ENCODE results near the gene SLC35B2. TPM values are rescaled to one million over a fixed set of nuclear protein-coding genes. Genes with fewer than 3 reads are reported as not detected.
A peak's percentile ranks its signal among the peaks of the same experiment; 100 is the strongest.

Gene SLC35B2
- polyA plus RNA-seq, 1 of the 3 experiments (the other 2 are of a cell fraction): 125 TPM

GRCh38 chr6:44301106-44301505 lies 43.8 kb upstream of the SLC35B2 start:
- CTCF ChIA-PET: interaction anchor here (0.7 to 16.5 kb wide), 5 partner anchors 12 to 80 kb away, joined by 3 to 238 read pairs (median 4); partner anchors contain the start of genes AARS2, NFKBIE and TMEM151B
- no peak for DNase-seq
- no peak overlapping the region for H3K4me3 ChIP-seq (ENCODE audit: low read depth in 2 of 2, low read length in 1 of 2)
- H4K20me1 ChIP-seq (ENCODE audit: insufficient read depth): no peaks in the 10 kb centered on the region
- H3K27ac ChIP-seq (ENCODE audit: low read depth in 2 of 2, low read length in 1 of 2): no peak overlapping the region
- no peak overlapping the region for H3K9ac ChIP-seq
- H2AFZ ChIP-seq (ENCODE audit: low read depth): no peak overlapping the region
- no peak overlapping the region for H3K4me2 ChIP-seq
- H3F3A ChIP-seq (replicated peaks; ENCODE audit: insufficient read depth): no peaks in the 10 kb centered on the region
- no peaks in the 10 kb centered on the region for H3K79me2 ChIP-seq (ENCODE audit: insufficient read depth)
- H3K27me3 ChIP-seq (ENCODE audit: insufficient read depth): peaks cover 11% of the 10 kb centered on the region; the same call in 1 of the 2 replicates
- peaks cover 5 to 41% of the 10 kb centered on the region in 2 experiments for H3K36me3 ChIP-seq (replicated peaks in 1 of 2; ENCODE audit: control insufficient read depth in 1 of 2, insufficient read depth in 2 of 2, low read length in 1 of 2)
- POLR2A ChIA-PET: no interaction called here
- 100% methylated on average over 1 of the region's 8 CpGs for WGBS (ENCODE audit: low lambda C conversion rate)
- no peaks in the 10 kb centered on the region for H3K9me2 ChIP-seq
- H3K9me3 ChIP-seq: no peaks in the 10 kb centered on the region
- peaks cover 0 to 15% of the 10 kb centered on the region in 2 experiments; a peak in 1 of 4 replicates for H3K4me1 ChIP-seq (ENCODE audit: control insufficient read depth in 1 of 2, insufficient read depth in 2 of 2, low read depth in 1 of 2, low read length in 1 of 2)
- TF ChIP-seq NRF1 (IDR thresholded peaks at IDR 0.05; ENCODE audit: low read depth, low read length): no peak
- TF ChIP-seq TEAD4 (IDR thresholded peaks at IDR 0.05; ENCODE audit: borderline replicate concordance, insufficient read depth): no peak
- TF ChIP-seq GABPA (IDR thresholded peaks at IDR 0.05; ENCODE audit: low read depth): no peak

- 80% methylated on average over 6 of the region's 7 CpGs for WGBS (ENCODE audit: low lambda C conversion rate)
- Histone ChIP-seq H3K27ac (ENCODE audit: low read depth in 2 of 2, low read length in 1 of 2) (no peak overlapping the region), H3K27me3 (ENCODE audit: insufficient read depth) (peaks cover 16% of the 10 kb centered on the region; the same call in 1 of the 2 replicates), H3K4me2 (no peak overlapping the region), H3K4me3 (ENCODE audit: low read depth in 2 of 2, low read length in 1 of 2) (no peak overlapping the region), H4K20me1 (ENCODE audit: insufficient read depth) (no peaks in the 10 kb centered on the region), H3K36me3 (replicated peaks in 1 of 2; ENCODE audit: control insufficient read depth in 1 of 2, insufficient read depth in 2 of 2, low read length in 1 of 2) (peaks cover 5 to 33% of the 10 kb centered on the region in 2 experiments), H3K9me2 (no peaks in the 10 kb centered on the region), H3K9me3 (no peaks in the 10 kb centered on the region), H3K9ac (no peak overlapping the region), H3K4me1 (ENCODE audit: control insufficient read depth in 1 of 2, insufficient read depth in 2 of 2, low read depth in 1 of 2, low read length in 1 of 2) (peaks cover 0 to 15% of the 10 kb centered on the region in 2 experiments; a peak in 1 of 4 replicates), H3F3A (replicated peaks; ENCODE audit: insufficient read depth) (no peaks in the 10 kb centered on the region), H3K79me2 (ENCODE audit: insufficient read depth) (no peaks in the 10 kb centered on the region), H2AFZ (ENCODE audit: low read depth) (no peak overlapping the region)
- no peak for TF ChIP-seq ZBTB33 (IDR thresholded peaks at IDR 0.05; ENCODE audit: borderline replicate concordance, low read depth)
- TF ChIP-seq CHD2 (IDR thresholded peaks at IDR 0.05; ENCODE audit: low read length, partially characterized antibody): no peak
- TF ChIP-seq RCOR1 (IDR thresholded peaks at IDR 0.05; ENCODE audit: low read length): no peak
- no peak for TF ChIP-seq MEF2A (IDR thresholded peaks at IDR 0.05; ENCODE audit: borderline replicate concordance, low read depth)
- ChIA-PET POLR2A (no interaction called here), CTCF (interaction anchor here (1.4 to 16.5 kb wide), 3 partner anchors 12 to 39 kb away, joined by 4 to 238 read pairs (median 22); partner anchors contain the start of genes AARS2, NFKBIE and TMEM151B)
- DNase-seq: no peak
Observed at GRCh38 chr6:44300292-44300823, 43.0 kb upstream of the SLC35B2 start.

- CTCF ChIA-PET: interaction anchor here (0.9 to 16.5 kb wide), 7 partner anchors 11 to 40 kb away, joined by 3 to 238 read pairs (median 6); partner anchors contain the start of genes AARS2, NFKBIE and TMEM151B
- Histone ChIP-seq H3K9me2 (no peaks in the 10 kb centered on the region), H3K9ac (no peak overlapping the region), H3K79me2 (ENCODE audit: insufficient read depth) (no peaks in the 10 kb centered on the region), H3K4me3 (ENCODE audit: low read depth in 2 of 2, low read length in 1 of 2) (no peak overlapping the region), H3K36me3 (replicated peaks in 1 of 2; ENCODE audit: control insufficient read depth in 1 of 2, insufficient read depth in 2 of 2, low read length in 1 of 2) (peaks cover 5 to 22% of the 10 kb centered on the region in 2 experiments), H3K4me2 (no peak overlapping the region), H3K27ac (ENCODE audit: low read depth in 2 of 2, low read length in 1 of 2) (no peak overlapping the region), H2AFZ (ENCODE audit: low read depth) (no peak overlapping the region), H3F3A (replicated peaks; ENCODE audit: insufficient read depth) (no peaks in the 10 kb centered on the region), H3K4me1 (ENCODE audit: control insufficient read depth in 1 of 2, insufficient read depth in 2 of 2, low read depth in 1 of 2, low read length in 1 of 2) (peaks cover 0 to 15% of the 10 kb centered on the region in 2 experiments; a peak in 1 of 4 replicates), H3K27me3 (ENCODE audit: insufficient read depth) (peaks cover 16% of the 10 kb centered on the region; the same call in 1 of the 2 replicates), H4K20me1 (ENCODE audit: insufficient read depth) (no peaks in the 10 kb centered on the region), H3K9me3 (no peaks in the 10 kb centered on the region)
- DNase-seq: peak; percentile 19
- no peak for TF ChIP-seq PBX3 (IDR thresholded peaks at IDR 0.05)
- TF ChIP-seq RFX5 (IDR thresholded peaks at IDR 0.05; ENCODE audit: low read length): no peak
- no peak for TF ChIP-seq USF2 (IDR thresholded peaks at IDR 0.05; ENCODE audit: borderline replicate concordance, low read depth, low read length)
- POLR2A ChIA-PET: interaction anchor here (0.6 to 1.1 kb wide), 4 partner anchors 10 to 43 kb away, joined by 3 to 4 read pairs (median 4); partner anchors contain the start of genes SPATS1 and TMEM151B
- WGBS (ENCODE audit: low lambda C conversion rate): 95% methylated on average over 3 of the region's 3 CpGs
Observed at GRCh38 chr6:44298864-44299263, 41.5 kb upstream of the SLC35B2 start.
